ENCODE results near the gene DNAJB6. TPM values are rescaled to one million over a fixed set of nuclear protein-coding genes. Genes with fewer than 3 reads are reported as not detected.

The DNAJB6 gene
- total RNA-seq, 2 experiments from 2014 or later: 56.4 to 65.9 TPM

- Histone ChIP-seq H3K9me3 (ENCODE audit: low read length) (no peaks in the 10 kb centered on the region), H2AFZ (ENCODE audit: low read length) (no peak overlapping the region), H3K9me2 (ENCODE audit: insufficient read depth, low read length) (no peaks in the 10 kb centered on the region), H3K4me1 (ENCODE audit: insufficient read depth, low read length, poor library complexity, severe bottlenecking) (no peaks in the 10 kb centered on the region), H3K27ac (ENCODE audit: low read depth, low read length, poor library complexity, severe bottlenecking) (no peak overlapping the region), H3K79me2 (ENCODE audit: insufficient read depth, low read depth, low read length) (peaks cover 36% of the 10 kb centered on the region; the same call in 1 of the 2 replicates), H3K36me3 (ENCODE audit: insufficient read depth, low read length) (peaks cover 100% of the 10 kb centered on the region), H3K4me3 (ENCODE audit: low read depth, low read length, poor library complexity, severe bottlenecking) (no peak overlapping the region), H4K20me1 (ENCODE audit: insufficient read depth, low read length) (peaks cover 11% of the 10 kb centered on the region; the same call in 1 of the 2 replicates), H3K4me2 (ENCODE audit: low read length) (no peak overlapping the region)
- DNase-seq (ENCODE audit: low spot score): no peak
- ChIA-PET POLR2A (no interaction called here), CTCF (ENCODE audit: unreplicated experiment) (no interaction called here)
- BruUV-seq (replicated peaks): no TSS peak
- no peak for TF ChIP-seq EZH2phosphoT487 (IDR thresholded peaks at IDR 0.05; ENCODE audit: borderline replicate concordance, low read depth, low read length)
- TF ChIP-seq, protein P1, sequence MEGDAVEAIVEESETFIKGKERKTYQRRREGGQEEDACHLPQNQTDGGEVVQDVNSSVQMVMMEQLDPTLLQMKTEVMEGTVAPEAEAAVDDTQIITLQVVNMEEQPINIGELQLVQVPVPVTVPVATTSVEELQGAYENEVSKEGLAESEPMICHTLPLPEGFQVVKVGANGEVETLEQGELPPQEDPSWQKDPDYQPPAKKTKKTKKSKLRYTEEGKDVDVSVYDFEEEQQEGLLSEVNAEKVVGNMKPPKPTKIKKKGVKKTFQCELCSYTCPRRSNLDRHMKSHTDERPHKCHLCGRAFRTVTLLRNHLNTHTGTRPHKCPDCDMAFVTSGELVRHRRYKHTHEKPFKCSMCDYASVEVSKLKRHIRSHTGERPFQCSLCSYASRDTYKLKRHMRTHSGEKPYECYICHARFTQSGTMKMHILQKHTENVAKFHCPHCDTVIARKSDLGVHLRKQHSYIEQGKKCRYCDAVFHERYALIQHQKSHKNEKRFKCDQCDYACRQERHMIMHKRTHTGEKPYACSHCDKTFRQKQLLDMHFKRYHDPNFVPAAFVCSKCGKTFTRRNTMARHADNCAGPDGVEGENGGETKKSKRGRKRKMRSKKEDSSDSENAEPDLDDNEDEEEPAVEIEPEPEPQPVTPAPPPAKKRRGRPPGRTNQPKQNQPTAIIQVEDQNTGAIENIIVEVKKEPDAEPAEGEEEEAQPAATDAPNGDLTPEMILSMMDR (conservative IDR thresholded peaks at IDR 0.05; ENCODE audit: low read length): no peak
- intact Hi-C loops (cut with micrococcal nuclease; ENCODE audit: unreplicated experiment): no loop called here
Measured at GRCh38 chr7:157370742-157371141, 33.9 kb downstream of the DNAJB6 start.

DNA sequence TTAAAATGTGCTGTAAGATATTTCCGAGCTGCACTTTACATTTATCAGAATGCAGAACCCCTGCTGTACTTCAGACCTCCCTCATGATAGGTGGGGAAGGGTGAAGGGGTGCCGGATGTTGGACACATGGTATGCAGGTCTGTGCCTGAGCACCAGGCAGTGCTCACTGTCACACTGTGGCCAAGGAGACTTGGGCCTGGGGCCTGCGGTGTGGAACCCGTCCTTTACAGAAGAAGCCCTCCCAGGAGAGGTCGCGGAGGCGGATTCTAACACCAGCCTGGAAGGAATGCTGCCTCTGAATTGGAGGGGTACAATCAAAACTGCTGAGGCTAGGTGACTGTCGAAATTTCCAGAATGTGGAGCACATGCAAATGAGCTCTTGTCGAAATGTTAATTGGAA lies 34.5 kb downstream of the DNAJB6 start:
- Histone ChIP-seq H3K36me3 (ENCODE audit: insufficient read depth, low read length) (peaks cover 100% of the 10 kb centered on the region), H3K79me2 (ENCODE audit: insufficient read depth, low read depth, low read length) (peaks cover 39% of the 10 kb centered on the region; the same call in 1 of the 2 replicates), H3K4me1 (ENCODE audit: insufficient read depth, low read length, poor library complexity, severe bottlenecking) (no peaks in the 10 kb centered on the region), H3K9me2 (ENCODE audit: insufficient read depth, low read length) (no peaks in the 10 kb centered on the region), H3K9me3 (ENCODE audit: low read length) (no peaks in the 10 kb centered on the region), H3K4me3 (ENCODE audit: low read depth, low read length, poor library complexity, severe bottlenecking) (no peak overlapping the region), H2AFZ (ENCODE audit: low read length) (no peak overlapping the region), H4K20me1 (ENCODE audit: insufficient read depth, low read length) (peaks cover 16% of the 10 kb centered on the region; the same call in 1 of the 2 replicates), H3K27ac (ENCODE audit: low read depth, low read length, poor library complexity, severe bottlenecking) (no peak overlapping the region), H3K4me2 (ENCODE audit: low read length) (no peak overlapping the region)
- intact Hi-C loops (cut with micrococcal nuclease; ENCODE audit: unreplicated experiment): no loop called here
- POLR2A ChIA-PET: interaction anchor here (0.5 to 0.6 kb wide), 2 partner anchors 355 to 517 kb away, joined by 3 read pairs; no protein-coding TSS in a partner anchor
- no TSS peak for BruUV-seq (replicated peaks)
- DNase-seq (ENCODE audit: low spot score): no peak
- TF ChIP-seq, protein P1 (conservative IDR thresholded peaks at IDR 0.05; ENCODE audit: low read length): no peak
- TF ChIP-seq EZH2phosphoT487 (IDR thresholded peaks at IDR 0.05; ENCODE audit: borderline replicate concordance, low read depth, low read length): no peak
- CTCF ChIA-PET (ENCODE audit: unreplicated experiment): no interaction called here
